ENCODE measurements around the gene GRIN2D.

The GRIN2D gene

GRCh38 chr19:48397263-48398101 lies 4.0 kb downstream of the GRIN2D start:
- DNase-seq (ENCODE audit: low read depth, low spot score), result no peak

- no peak for DNase-seq (ENCODE audit: low read depth, low spot score)
Observed at GRCh38 chr19:48398102-48398374, 4.6 kb downstream of the GRIN2D start.

GRCh38 chr19:48398375-48399235 lies 5.1 kb downstream of the GRIN2D start:
- peak; percentile 86 for DNase-seq (ENCODE audit: low read depth, low spot score)

- DNase-seq (ENCODE audit: low read depth, low spot score), result peak; percentile 59
Observed at GRCh38 chr19:48400018-48400742, 6.7 kb downstream of the GRIN2D start.

GRCh38 chr19:48401287-48401686 lies 7.8 kb downstream of the GRIN2D start:
- DNase-seq (ENCODE audit: low read depth, low spot score), result no peak

GRCh38 chr19:48403606-48404005 lies 10.1 kb downstream of the GRIN2D start:
- peak; percentile 70 for DNase-seq (ENCODE audit: low read depth, low spot score)

- no peak for DNase-seq (ENCODE audit: low read depth, low spot score)
Observed at GRCh38 chr19:48405010-48405659, 11.7 kb downstream of the GRIN2D start.

GRCh38 chr19:48405850-48406249 lies 12.4 kb downstream of the GRIN2D start:
- DNase-seq (ENCODE audit: low read depth, low spot score), result no peak

GRCh38 chr19:48413879-48414587 lies 20.6 kb downstream of the GRIN2D start:
- no peak for DNase-seq (ENCODE audit: low read depth, low spot score)

GRCh38 chr19:48415395-48415794 lies 21.9 kb downstream of the GRIN2D start:
- DNase-seq (ENCODE audit: low read depth, low spot score), result peak; percentile 70

GRCh38 chr19:48415806-48416221 lies 22.3 kb downstream of the GRIN2D start:
- DNase-seq (ENCODE audit: low read depth, low spot score), result no peak

GRCh38 chr19:48417421-48417820 lies 24.0 kb downstream of the GRIN2D start:
- DNase-seq (ENCODE audit: low read depth, low spot score), result no peak

GRCh38 chr19:48418317-48419064 lies 25.0 kb downstream of the GRIN2D start:
- peak; percentile 41 for DNase-seq (ENCODE audit: low read depth, low spot score)

- peak; percentile 75 for DNase-seq (ENCODE audit: low read depth, low spot score)
Observed at GRCh38 chr19:48419158-48419920, 25.9 kb downstream of the GRIN2D start.

GRCh38 chr19:48421548-48421947 lies 28.1 kb downstream of the GRIN2D start:
- no peak for DNase-seq (ENCODE audit: low read depth, low spot score)

- DNase-seq (ENCODE audit: low read depth, low spot score), result peak; percentile 82
Observed at GRCh38 chr19:48424694-48425219, 31.3 kb downstream of the GRIN2D start.

GRCh38 chr19:48428670-48429069 lies 35.2 kb downstream of the GRIN2D start:
- no peak for DNase-seq (ENCODE audit: low read depth, low spot score)

GRCh38 chr19:48433337-48433736 lies 39.9 kb downstream of the GRIN2D start:
- DNase-seq (ENCODE audit: low read depth, low spot score), result no peak

- no peak for DNase-seq (ENCODE audit: low read depth, low spot score)
Observed at GRCh38 chr19:48436586-48436985, 43.1 kb downstream of the GRIN2D start.

All from astrocyte of the hippocampus (primary cell).